Head of caudate nucleus (tissue), 42 donors: ENCODE results near the gene MCC.

Experiments used
- DNase-seq, 42 donors: peaks; one replicate each; pipeline versions ENCODE4 v3.0.0 to v3.0.0-alpha.2; 2020 to 2021; ENCODE audit warnings: mixed read lengths in 7 of 42
- intact Hi-C: fragments of 100-400 bp; cut with DNase I; formaldehyde crosslinking; loops from one replicate; pipeline ENCODE4 v1.15.0; 2022

Gene MCC

GRCh38 chr5:113344973-113345940 lies 143.0 kb downstream of the MCC start:
- DNase-seq = no peak

GRCh38 chr5:113343343-113343742 lies 144.9 kb downstream of the MCC start:
- no peak for DNase-seq
- intact Hi-C loops = no loop called here

More at GRCh38 chr5:113344973-113345940, 143.0 kb downstream of the MCC start:
- intact Hi-C loops = no loop called here

GRCh38 chr5:113340537-113340936 lies 147.7 kb downstream of the MCC start:
- intact Hi-C loops = no loop called here
- DNase-seq = peak in 1 of 42 donors; percentile 2

GRCh38 chr5:113338628-113339027 lies 149.6 kb downstream of the MCC start:
- intact Hi-C loops = no loop called here
- DNase-seq = no peak

GRCh38 chr5:113337515-113338415 lies 150.5 kb downstream of the MCC start:
- intact Hi-C loops = no loop called here

DNA sequence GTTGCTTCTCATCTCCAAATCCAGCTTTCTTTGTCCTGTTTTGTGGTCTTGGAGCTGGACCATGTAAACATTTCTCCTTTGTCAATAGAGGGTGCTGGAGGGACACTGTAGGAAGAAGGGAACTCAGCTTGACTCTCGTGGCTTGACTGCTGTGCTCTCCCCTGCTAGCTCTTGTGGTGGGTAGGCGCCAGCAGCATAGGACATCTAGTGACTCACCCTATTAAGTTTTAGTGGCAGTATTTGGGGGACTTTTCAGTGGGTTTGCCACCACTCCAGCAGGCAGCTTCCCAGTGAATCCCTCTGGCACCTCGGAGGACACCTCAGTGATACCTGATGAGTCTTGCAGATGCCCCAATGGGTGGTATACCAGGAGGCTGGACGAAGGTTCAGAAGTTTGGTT lies 151.3 kb downstream of the MCC start:
- intact Hi-C loops = no loop called here
- peak in 4 of 42 donors; percentile 9 to 47 (median 30) for DNase-seq

More at GRCh38 chr5:113337515-113338415, 150.5 kb downstream of the MCC start:
- DNase-seq = no peak

DNA sequence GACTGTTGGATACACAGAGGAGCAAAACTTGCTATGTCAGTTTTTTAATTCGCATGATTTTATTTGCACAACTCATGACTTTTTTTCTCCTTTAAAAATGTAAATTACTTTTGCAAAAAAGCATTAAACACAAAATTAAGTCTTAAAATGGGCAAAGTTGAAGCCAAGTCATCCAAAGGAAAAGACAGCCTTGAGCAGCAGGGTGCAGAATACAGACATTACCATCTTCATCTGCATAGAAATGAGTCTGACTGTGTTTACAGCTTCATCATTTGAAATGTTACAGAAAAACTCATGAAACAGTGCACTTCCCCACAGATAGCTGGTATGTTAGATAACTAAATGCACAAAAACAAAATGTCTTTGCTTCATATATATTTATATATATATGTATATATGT lies 154.8 kb downstream of the MCC start:
- intact Hi-C loops = no loop called here
- no peak for DNase-seq

DNA sequence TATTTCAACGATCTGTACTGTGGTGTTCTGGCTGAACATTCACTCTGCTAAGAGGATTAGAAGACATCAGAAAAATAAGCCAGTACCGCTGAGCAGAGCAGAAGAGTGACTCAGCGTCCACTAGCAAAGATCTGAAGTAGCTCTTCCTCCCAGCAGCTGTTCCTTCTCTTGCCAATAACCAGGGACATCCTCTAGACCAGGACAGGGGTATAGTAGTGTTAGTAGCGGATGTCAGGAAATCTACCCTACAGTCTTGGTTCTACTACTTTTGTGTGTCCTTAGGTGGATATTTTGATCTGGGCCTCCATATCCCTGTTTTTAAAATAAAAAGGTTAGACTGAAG lies 157.1 kb downstream of the MCC start:
- DNase-seq = no peak
- intact Hi-C loops = no loop called here

DNA sequence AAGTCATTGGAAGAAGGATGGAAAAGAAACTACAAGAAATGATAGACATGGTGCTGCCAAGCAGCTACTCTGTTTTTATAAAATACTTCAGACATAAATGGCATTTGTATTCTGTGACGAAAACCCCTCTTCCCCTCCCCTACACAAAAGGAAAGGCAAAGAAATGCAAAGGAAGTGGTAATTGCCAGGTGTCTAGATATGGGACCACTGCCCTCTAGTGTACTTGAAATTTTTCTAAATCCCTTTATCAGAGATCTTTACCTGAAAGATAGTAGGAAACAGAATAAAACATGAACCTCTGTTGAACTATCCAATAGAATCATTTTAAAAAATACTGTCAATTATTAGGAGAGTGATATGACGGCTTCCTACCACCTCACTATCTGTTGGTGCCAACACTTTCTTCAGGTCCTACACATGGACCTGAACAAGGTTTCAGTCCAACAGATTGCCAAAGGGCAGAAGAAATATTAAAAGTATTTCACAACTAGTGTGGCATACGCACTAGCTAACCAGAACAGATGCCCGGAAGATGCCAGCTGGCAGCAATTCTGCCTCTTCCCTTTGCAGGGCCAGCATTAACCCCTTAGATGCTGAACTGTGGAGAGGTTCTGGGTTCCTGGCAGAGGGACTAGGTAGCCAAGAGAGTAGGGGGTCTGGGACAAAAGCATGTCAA lies 157.6 kb downstream of the MCC start:
- peak in 1 of 42 donors; percentile 11 for DNase-seq
- intact Hi-C loops = no loop called here

DNA sequence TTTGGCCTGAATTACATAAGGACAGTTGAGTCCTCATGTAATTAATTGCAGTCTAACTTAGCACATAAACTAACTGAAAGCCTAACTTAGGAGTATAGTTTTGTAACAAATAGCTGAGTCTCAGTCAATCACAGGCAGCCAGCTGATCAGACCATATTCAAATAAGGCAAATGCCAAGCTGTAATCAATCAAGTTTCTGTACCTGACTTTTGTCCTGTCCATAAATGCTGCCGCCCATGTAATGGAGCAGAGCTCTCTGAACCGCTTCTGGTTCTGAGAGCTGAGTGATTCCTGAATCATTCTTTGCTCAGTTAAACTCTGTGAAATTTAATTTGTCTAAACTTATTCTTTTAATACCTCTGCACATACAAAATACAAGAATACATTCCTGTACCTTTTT lies 158.3 kb downstream of the MCC start:
- intact Hi-C loops = no loop called here

DNA sequence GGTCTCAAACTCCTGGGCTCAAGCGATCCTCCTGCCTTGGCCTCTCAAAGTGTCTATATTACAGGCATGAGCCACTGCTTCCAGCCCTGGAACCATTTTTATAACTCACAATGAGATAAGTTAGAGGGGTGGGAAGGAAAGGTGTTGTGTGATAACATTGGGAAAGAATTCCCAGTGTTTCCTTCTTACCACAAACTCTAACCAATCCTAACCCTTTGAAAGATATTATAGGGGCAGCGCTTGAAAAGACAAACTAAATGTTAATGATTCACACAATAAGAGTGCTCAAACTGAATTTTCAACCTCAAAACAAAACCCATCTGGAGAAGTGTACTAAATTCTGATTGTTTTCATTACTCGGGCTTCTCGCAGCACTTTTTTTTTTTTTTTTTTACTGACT lies 163.2 kb downstream of the MCC start:
- intact Hi-C loops = no loop called here

More for the DNA sequence above, 158.3 kb downstream of the MCC start:
- DNase-seq = no peak

DNA sequence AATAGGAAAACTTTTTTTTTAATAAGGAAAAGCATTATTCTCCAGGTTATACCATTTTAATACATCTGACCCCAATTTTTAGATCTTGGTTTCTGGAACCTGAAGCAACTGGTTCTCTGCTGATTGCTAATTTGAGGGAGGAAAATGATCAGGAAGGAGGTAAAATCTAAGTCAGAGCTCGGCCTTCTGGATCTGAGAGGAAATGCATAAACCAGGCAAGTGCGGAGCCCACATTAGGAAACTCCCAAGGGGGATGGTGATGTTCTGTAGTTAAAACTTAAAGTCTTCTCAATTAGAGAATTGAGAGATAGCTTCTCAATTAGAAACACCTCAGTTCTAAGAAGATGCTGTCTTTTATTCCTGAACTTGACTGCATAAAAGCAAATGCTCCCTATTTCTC lies 167.0 kb downstream of the MCC start:
- intact Hi-C loops = no loop called here
- DNase-seq = peak in 2 of 42 donors; percentile 11 to 44

More for the DNA sequence above, 163.2 kb downstream of the MCC start:
- no peak for DNase-seq

GRCh38 chr5:113320273-113320780 lies 167.9 kb downstream of the MCC start:
- intact Hi-C loops = no loop called here

DNA sequence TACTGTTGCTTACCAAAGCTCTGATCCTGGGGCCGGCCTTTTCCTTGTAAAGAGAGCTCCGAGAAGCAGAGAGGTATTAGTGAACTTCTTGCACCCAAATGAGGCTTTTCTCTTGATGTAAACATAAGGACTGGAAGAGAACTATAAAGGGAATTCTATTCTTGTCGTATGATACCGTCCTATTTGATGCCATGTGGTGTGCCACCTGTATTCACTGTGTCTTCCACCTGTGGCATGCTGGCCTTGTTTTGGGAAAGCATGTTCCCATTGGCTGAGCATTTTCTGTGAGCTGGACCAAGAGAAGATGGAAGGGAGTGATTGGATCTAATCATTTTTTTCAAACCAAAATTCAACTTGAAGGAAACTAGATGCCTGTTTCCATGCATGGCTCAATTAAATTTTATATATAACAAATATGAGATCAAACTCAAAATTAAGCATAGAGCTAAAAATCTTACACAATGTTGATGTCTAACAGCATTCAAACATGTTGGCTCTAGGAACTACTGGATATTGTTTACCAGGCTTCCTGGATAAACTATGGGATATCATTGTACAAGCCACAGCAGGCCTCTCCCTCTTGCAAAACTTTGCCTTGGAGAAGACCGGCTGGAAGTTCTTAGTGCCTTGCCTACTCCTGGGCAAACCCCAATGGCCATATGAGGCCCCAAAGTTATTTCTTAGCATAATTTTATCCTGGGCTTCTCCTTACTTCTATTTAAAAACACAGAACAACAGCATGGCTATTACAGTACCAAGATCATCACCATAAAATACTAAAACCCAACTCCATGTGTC lies 168.8 kb downstream of the MCC start:
- DNase-seq = no peak
- intact Hi-C loops = no loop called here

More at GRCh38 chr5:113320273-113320780, 167.9 kb downstream of the MCC start:
- no peak for DNase-seq

- intact Hi-C loops = no loop called here
- DNase-seq = no peak
Observed at GRCh38 chr5:113317636-113318035, 170.6 kb downstream of the MCC start.

DNA sequence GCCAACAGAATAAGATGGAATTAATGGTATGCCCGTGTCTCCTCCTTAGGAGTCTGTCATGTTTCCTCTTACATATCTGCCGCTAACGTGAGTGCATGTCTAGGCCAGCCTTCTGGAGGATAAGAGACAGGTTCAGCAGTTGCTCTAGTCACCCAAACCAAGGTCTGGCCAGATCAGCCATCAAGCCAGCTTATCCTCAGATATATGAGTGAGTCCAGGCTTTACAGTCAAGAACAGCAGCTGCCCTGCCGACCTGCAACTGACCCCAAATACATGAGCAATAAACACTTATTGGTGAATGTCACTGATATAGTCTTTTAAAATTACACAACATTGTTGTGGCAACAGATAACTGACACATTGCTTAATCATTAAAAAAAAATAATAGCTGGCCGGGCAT lies 177.0 kb downstream of the MCC start:
- DNase-seq = no peak
- intact Hi-C loops = no loop called here

DNA sequence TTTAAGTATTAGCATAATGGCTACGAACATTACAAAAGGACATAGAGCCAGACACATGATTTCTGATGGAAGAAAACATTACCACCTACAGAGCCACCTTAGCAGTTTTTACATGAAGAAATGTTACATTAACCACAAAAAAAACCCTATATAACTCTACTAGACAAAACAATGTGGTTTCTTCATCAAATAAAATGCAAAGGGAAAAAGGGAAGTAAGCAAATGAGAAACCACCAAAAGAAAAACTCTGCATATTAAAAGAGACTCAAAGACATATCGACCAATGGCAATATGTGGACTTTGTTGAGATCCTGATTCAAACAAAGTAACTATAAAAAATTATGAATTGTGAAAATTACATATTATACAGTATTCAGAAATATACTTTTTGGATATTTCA lies 186.1 kb downstream of the MCC start:
- DNase-seq = no peak
- intact Hi-C loops = no loop called here

DNA sequence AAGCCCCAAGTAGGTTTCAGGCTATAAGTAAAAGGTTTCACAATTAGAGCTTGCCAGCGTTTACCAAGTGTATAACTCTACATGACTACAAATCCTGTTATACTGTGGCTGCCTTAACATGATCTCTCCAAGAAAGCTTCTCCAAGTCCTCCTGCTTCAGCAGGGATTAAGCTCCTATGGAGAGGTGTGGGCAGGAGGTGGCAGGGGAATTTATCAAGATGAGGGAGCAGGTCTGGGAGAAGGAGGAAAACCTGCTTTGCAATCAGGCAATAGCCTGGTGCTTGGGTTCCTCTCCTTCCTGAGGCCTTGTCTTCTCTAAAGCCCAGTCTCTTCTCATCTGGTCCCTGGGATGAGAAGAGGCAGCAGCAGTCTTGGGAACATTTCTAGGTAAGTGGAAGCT lies 188.7 kb downstream of the MCC start:
- DNase-seq = no peak
- intact Hi-C loops = no loop called here
